Mesendoderm (in vitro differentiated cells): Measurements from ENCODE around the gene MAGI2.

Experiments used
- DNase-seq: peaks from one replicate; pipeline ENCODE4 v3.0.0; 2013
- H2AK5ac ChIP-seq: 2 replicates; pipeline ENCODE4 v1.6.1; 2013; ENCODE audit warnings: low read length, inconsistent platforms
- H2BK120ac ChIP-seq: 2 replicates; pipeline ENCODE4 v1.6.1; 2013; ENCODE audit warnings: low read depth, mild to moderate bottlenecking, low read length, moderate library complexity, mixed read lengths
- H2BK15ac ChIP-seq: replicated peaks from 2 replicates; pipeline ENCODE4 v1.6.1; 2013; ENCODE audit warnings: low read depth, mild to moderate bottlenecking, moderate library complexity
- H2BK5ac ChIP-seq: 2 replicates; pipeline ENCODE4 v1.6.1; 2013; ENCODE audit warnings: low read length, inconsistent platforms
- H3K18ac ChIP-seq: 2 replicates; pipeline ENCODE4 v1.6.1; 2013; ENCODE audit warnings: mild to moderate bottlenecking, low read length, mixed read lengths
- H3K23ac ChIP-seq: one replicate; pipeline ENCODE4 v1.6.1; 2013; ENCODE audit warnings: low read length
- H3K27ac ChIP-seq: 2 replicates; pipeline ENCODE4 v1.5.1; 2013; ENCODE audit warnings: low read depth, mild to moderate bottlenecking, inconsistent platforms, low read length, moderate library complexity
- H3K27me3 ChIP-seq: 2 replicates; pipeline ENCODE4 v1.6.1; 2013; ENCODE audit warnings: low read length, control low read depth, mild to moderate bottlenecking, inconsistent platforms; ENCODE audit not compliant: insufficient read depth, poor library complexity
- H3K36me3 ChIP-seq: 2 replicates; pipeline ENCODE4 v1.6.1; 2013; ENCODE audit warnings: low read length, inconsistent platforms; ENCODE audit not compliant: control insufficient read depth, insufficient read depth
- H3K4ac ChIP-seq: one replicate; pipeline ENCODE4 v1.6.1; 2013; ENCODE audit warnings: low read depth, mild to moderate bottlenecking, low read length, moderate library complexity
- H3K4me1 ChIP-seq: 2 replicates; pipeline ENCODE4 v1.6.1; 2013; ENCODE audit warnings: low read depth, low read length, inconsistent platforms; ENCODE audit not compliant: control insufficient read depth
- H3K4me2 ChIP-seq: 2 replicates; pipeline ENCODE4 v1.6.1; 2013; ENCODE audit warnings: low read length
- H3K4me3 ChIP-seq: 2 replicates; pipeline ENCODE4 v1.5.1; 2013; ENCODE audit warnings: mild to moderate bottlenecking, low read length
- H3K56ac ChIP-seq: one replicate; pipeline ENCODE4 v1.6.1; 2013; ENCODE audit warnings: low read length
- H3K79me1 ChIP-seq: 2 replicates; pipeline ENCODE4 v1.6.1; 2013; ENCODE audit warnings: low read length, inconsistent platforms
- H3K79me2 ChIP-seq: 2 replicates; pipeline ENCODE4 v1.6.1; 2013; ENCODE audit warnings: mild to moderate bottlenecking, low read length; ENCODE audit not compliant: control insufficient read depth, insufficient read depth
- H3K9ac ChIP-seq: 2 replicates; pipeline ENCODE4 v1.6.1; 2013; ENCODE audit warnings: low read length, inconsistent platforms
- H4K5ac ChIP-seq: one replicate; pipeline ENCODE4 v1.6.1; 2013; ENCODE audit warnings: low read length
- H4K8ac ChIP-seq: one replicate; pipeline ENCODE4 v1.6.1; 2013; ENCODE audit warnings: low read depth, mild to moderate bottlenecking, control low read depth, low read length, moderate library complexity
- WGBS: extraction: QIAGEN DNeasy Blood & Tissue Kit; methylation state at CpG from one replicate; pipeline ENCODE4 v1.1.7; 2013; ENCODE audit warnings: low lambda C conversion rate, missing lambda C conversion rate; ENCODE audit not compliant: insufficient coverage; ENCODE audit errors: extremely low coverage; 5-methylcytosine and 5-hydroxymethylcytosine counted together

The MAGI2 gene

DNA sequence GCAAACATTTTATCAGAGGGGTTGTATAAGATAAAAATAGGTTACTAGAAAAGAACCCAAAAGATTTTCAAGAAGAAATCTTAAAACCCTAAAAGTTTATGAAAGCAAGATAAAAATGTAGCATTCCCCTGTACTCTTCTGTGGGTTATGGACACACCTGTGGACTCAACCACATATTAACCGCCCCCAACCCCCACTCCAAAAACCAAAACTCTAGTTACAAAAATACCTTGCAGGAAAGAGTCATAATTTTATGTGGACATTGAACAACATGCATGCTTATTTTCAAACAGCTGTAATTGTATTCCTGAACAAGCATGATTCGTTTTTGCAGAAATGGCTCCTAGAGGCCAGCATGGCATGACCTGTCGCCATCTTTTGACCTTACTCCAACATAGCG is 1188.0 kb downstream of the MAGI2 start:
- H3K56ac ChIP-seq: no peak overlapping the region
- no peak overlapping the region for H4K8ac ChIP-seq
- H2BK5ac ChIP-seq: no peak overlapping the region
- H3K79me2 ChIP-seq: no peaks in the 10 kb centered on the region
- peaks cover 3% of the 10 kb centered on the region for H3K4me1 ChIP-seq
- no peak overlapping the region for H3K4me3 ChIP-seq
- no peak overlapping the region for H2BK15ac ChIP-seq
- no peak overlapping the region for H4K5ac ChIP-seq
- no peak overlapping the region for H2AK5ac ChIP-seq
- no peaks in the 10 kb centered on the region for H3K27me3 ChIP-seq
- no peak overlapping the region for H3K18ac ChIP-seq
- no peaks in the 10 kb centered on the region for H3K79me1 ChIP-seq
- H3K27ac ChIP-seq: no peak overlapping the region
- no peak overlapping the region for H3K9ac ChIP-seq
- H3K4ac ChIP-seq: no peak overlapping the region
- H3K4me2 ChIP-seq: no peak overlapping the region
- DNase-seq: no peak
- no peaks in the 10 kb centered on the region for H3K36me3 ChIP-seq
- no CpG with 5 or more reads among the region's 4 CpGs for WGBS
- no peak overlapping the region for H3K23ac ChIP-seq
- no peak overlapping the region for H2BK120ac ChIP-seq

DNA sequence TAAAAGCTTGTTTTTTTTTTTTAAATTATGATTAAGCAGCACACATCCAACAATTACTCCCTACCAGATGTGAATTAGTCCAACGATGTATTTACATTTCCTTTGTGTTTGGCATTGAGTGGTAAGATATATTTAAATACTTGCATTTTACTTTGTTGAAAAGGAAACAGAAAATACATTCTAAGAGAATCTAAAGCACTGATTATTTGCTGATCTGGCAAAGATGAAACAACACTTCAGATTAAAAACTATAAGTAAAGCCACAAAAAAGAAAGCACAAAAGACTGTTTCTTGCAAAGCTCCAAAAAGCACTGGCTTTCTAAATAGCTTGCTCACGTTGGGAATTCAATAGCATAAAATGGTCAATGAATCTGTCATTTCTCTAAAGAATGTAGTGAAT is 1188.4 kb downstream of the MAGI2 start:
- Histone ChIP-seq H3K79me1 (no peaks in the 10 kb centered on the region), H3K27ac (no peak overlapping the region), H3K4ac (no peak overlapping the region), H3K4me1 (peaks cover 3% of the 10 kb centered on the region), H3K18ac (no peak overlapping the region), H3K4me2 (no peak overlapping the region), H3K79me2 (no peaks in the 10 kb centered on the region), H3K56ac (no peak overlapping the region), H2AK5ac (no peak overlapping the region), H4K5ac (no peak overlapping the region), H3K4me3 (no peak overlapping the region), H3K9ac (no peak overlapping the region), H3K23ac (no peak overlapping the region), H2BK15ac (no peak overlapping the region), H3K27me3 (no peaks in the 10 kb centered on the region), H4K8ac (no peak overlapping the region), H2BK5ac (no peak overlapping the region), H2BK120ac (no peak overlapping the region), H3K36me3 (no peaks in the 10 kb centered on the region)
- no CpG with 5 or more reads among the region's 2 CpGs for WGBS
- DNase-seq: no peak

DNA sequence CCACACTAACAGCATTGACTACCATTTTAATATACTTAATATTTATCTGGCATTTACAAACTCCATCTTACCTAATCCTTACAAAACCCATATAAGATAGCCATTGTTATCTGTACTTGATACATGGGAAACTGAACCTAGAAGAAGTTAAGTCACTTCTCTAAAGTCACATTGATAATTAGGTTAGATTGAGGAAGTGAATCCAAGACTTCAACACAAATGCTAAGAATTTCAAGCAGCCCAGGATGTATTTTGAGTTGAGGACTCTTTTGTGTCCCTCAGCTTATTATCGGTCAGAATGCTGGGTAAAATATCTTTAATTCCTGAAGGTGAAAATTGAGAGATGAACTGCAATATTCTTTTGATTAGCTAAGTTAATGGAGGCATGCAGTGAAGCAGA is 1189.4 kb downstream of the MAGI2 start:
- peaks cover 3% of the 10 kb centered on the region for H3K4me1 ChIP-seq
- no peak overlapping the region for H2BK120ac ChIP-seq
- no peak overlapping the region for H3K18ac ChIP-seq
- peak; percentile 19 for DNase-seq
- H3K4me2 ChIP-seq: no peak overlapping the region
- no peaks in the 10 kb centered on the region for H3K36me3 ChIP-seq
- H2BK5ac ChIP-seq: no peak overlapping the region
- no peaks in the 10 kb centered on the region for H3K79me1 ChIP-seq
- H4K5ac ChIP-seq: no peak overlapping the region
- no peak overlapping the region for H3K27ac ChIP-seq
- no peak overlapping the region for H2BK15ac ChIP-seq
- H3K9ac ChIP-seq: no peak overlapping the region
- H3K4ac ChIP-seq: no peak overlapping the region
- H3K79me2 ChIP-seq: no peaks in the 10 kb centered on the region
- no peak overlapping the region for H3K56ac ChIP-seq
- no CpG with 5 or more reads among the region's 1 CpG for WGBS
- H4K8ac ChIP-seq: no peak overlapping the region
- H3K27me3 ChIP-seq: no peaks in the 10 kb centered on the region
- H3K4me3 ChIP-seq: no peak overlapping the region
- no peak overlapping the region for H3K23ac ChIP-seq
- no peak overlapping the region for H2AK5ac ChIP-seq

DNA sequence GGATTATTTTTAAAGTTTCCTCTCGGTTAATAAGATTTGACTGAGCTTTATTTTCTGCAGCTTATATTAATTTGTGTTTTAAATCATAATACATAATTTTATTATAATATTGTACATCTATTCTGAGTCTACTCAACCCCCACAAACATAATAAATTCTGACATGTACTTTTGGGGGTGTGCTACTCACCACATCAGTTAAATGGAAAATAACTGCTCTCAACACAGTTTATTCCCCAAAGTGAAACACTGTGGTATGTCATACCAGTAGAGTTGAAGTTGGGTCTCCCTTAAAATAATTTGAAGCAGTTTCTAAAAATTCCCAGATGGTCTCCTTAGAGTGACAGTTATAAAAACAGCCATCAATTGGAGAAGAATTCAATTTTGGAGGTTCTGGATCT is 1191.7 kb downstream of the MAGI2 start:
- DNase-seq: no peak
- H2BK120ac ChIP-seq: no peak overlapping the region
- no peak overlapping the region for H3K23ac ChIP-seq
- no peak overlapping the region for H3K4me2 ChIP-seq
- no peak overlapping the region for H2BK5ac ChIP-seq
- H2BK15ac ChIP-seq: no peak overlapping the region
- H3K79me1 ChIP-seq: no peaks in the 10 kb centered on the region
- no peak overlapping the region for H2AK5ac ChIP-seq
- no peaks in the 10 kb centered on the region for H3K36me3 ChIP-seq
- no peak overlapping the region for H3K27ac ChIP-seq
- H3K79me2 ChIP-seq: no peaks in the 10 kb centered on the region
- H3K4me3 ChIP-seq: no peak overlapping the region
- no peak overlapping the region for H3K4ac ChIP-seq
- peaks cover 3% of the 10 kb centered on the region for H3K4me1 ChIP-seq
- no peak overlapping the region for H4K5ac ChIP-seq
- no peak overlapping the region for H3K56ac ChIP-seq
- H3K27me3 ChIP-seq: no peaks in the 10 kb centered on the region
- H3K18ac ChIP-seq: no peak overlapping the region
- no peak overlapping the region for H4K8ac ChIP-seq
- no CpG with 5 or more reads among the region's 1 CpG for WGBS
- H3K9ac ChIP-seq: no peak overlapping the region

DNA sequence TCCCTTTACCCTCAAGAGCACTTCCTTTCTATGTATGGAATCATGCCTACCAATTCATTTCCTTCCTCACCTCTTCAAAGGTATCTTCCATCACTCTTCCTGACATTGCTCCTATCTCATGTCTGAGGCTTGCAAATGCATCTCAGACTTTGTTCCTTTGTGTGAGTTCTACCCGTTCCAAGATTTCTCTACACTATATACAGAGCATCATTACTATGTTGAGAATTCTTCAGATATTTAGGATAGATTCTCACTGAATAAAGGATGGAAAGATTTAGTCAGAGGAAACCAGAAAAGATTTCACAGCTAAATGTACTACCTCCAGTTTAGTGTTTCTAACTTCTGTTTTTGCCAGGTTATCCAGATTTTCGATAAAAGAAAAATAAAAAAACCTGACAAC is 1192.2 kb downstream of the MAGI2 start:
- no peak overlapping the region for H4K8ac ChIP-seq
- H2AK5ac ChIP-seq: no peak overlapping the region
- H3K27ac ChIP-seq: no peak overlapping the region
- no CpG with 5 or more reads among the region's 2 CpGs for WGBS
- no peak overlapping the region for H3K18ac ChIP-seq
- no peak overlapping the region for H2BK5ac ChIP-seq
- no peaks in the 10 kb centered on the region for H3K27me3 ChIP-seq
- H3K79me2 ChIP-seq: no peaks in the 10 kb centered on the region
- no peak overlapping the region for H2BK15ac ChIP-seq
- no peak overlapping the region for H3K56ac ChIP-seq
- H3K79me1 ChIP-seq: no peaks in the 10 kb centered on the region
- H2BK120ac ChIP-seq: no peak overlapping the region
- no peak for DNase-seq
- H3K4me1 ChIP-seq: peaks cover 3% of the 10 kb centered on the region
- no peaks in the 10 kb centered on the region for H3K36me3 ChIP-seq
- no peak overlapping the region for H3K9ac ChIP-seq
- no peak overlapping the region for H3K4ac ChIP-seq
- no peak overlapping the region for H3K4me2 ChIP-seq
- no peak overlapping the region for H3K4me3 ChIP-seq
- H4K5ac ChIP-seq: no peak overlapping the region
- no peak overlapping the region for H3K23ac ChIP-seq

DNA sequence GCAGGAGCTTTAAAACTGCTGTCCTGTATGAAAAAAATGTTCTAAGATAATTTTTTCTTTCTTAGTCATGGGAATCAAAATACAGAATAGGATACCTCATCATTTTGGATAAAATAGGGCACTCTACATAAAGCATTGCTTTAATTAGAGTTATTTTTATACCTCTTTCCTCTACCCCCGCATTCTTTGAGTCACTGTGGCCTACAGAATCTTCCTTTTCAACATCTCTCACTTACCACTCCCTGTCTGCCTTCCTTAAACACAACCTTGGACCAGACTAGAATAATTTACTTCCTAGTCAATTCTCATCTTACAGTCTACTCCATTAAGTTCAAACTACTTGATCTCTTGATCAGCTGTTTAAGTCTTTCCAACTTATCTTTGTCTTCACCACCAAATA is 1192.6 kb downstream of the MAGI2 start:
- Histone ChIP-seq H3K18ac (no peak overlapping the region), H3K56ac (no peak overlapping the region), H2BK120ac (no peak overlapping the region), H4K8ac (no peak overlapping the region), H3K4me2 (no peak overlapping the region), H3K4me1 (peaks cover 3% of the 10 kb centered on the region), H3K36me3 (no peaks in the 10 kb centered on the region), H3K23ac (no peak overlapping the region), H3K79me1 (no peaks in the 10 kb centered on the region), H3K79me2 (no peaks in the 10 kb centered on the region), H4K5ac (no peak overlapping the region), H2BK5ac (no peak overlapping the region), H2AK5ac (no peak overlapping the region), H3K4ac (no peak overlapping the region), H3K4me3 (no peak overlapping the region), H3K9ac (no peak overlapping the region), H3K27me3 (no peaks in the 10 kb centered on the region), H2BK15ac (no peak overlapping the region), H3K27ac (no peak overlapping the region)
- no peak for DNase-seq
- WGBS: no CpG with 5 or more reads among the region's 1 CpG
